H1 (cell line): ENCODE measurements around the gene ST6GALNAC3. TPM values are rescaled to one million over a fixed set of nuclear protein-coding genes. Genes with fewer than 3 reads are reported as not detected.

Source experiments
- GABPA ChIP-seq: IDR thresholded peaks from 2 replicates; pipeline ENCODE4 v1.6.1; 2011; ENCODE audit warnings: mild to moderate bottlenecking, low read length, moderate library complexity, borderline replicate concordance; ENCODE audit not compliant: insufficient read depth
- TEAD4 ChIP-seq: IDR thresholded peaks from 2 replicates; pipeline ENCODE4 v1.6.1; 2012; ENCODE audit warnings: low read depth, low read length, inconsistent platforms, mixed read lengths
- polyA plus RNA-seq, 7 experiments: library from polyadenylated mRNA; depleted of rRNA in 3 of 7; stranded (reverse) in 5 of 7; unstranded in 2 of 7; fragments of >200 nt in 5 of 7; fragments of 200-250 nt in 2 of 7; gene quantifications; 1 replicate in 5 of 7; 2 replicates in 1 of 7; 4 replicates in 1 of 7; pipeline versions ENCODE4 v1.2.1 to v1.2.3, GENCODE V29; 2011 to 2013; ENCODE audit warnings: missing spikeins in 2 of 7, mixed read lengths in 2 of 7
- total RNA-seq: library from RNA; stranded (reverse); fragmentation: NEBNext Ultra II Directional; extraction: Animal tissue kit (Norgen Biotek cat#: 25700); gene quantifications from 2 replicates; pipeline ENCODE4 v1.2.1, GENCODE V29; 2021

The ST6GALNAC3 gene
- total and polyA plus RNA-seq, 2 of the 8 experiments (the other 6 are each of a cell fraction or from before 2014, with no cell fraction given), result 4.9 to 19.0 TPM

DNA sequence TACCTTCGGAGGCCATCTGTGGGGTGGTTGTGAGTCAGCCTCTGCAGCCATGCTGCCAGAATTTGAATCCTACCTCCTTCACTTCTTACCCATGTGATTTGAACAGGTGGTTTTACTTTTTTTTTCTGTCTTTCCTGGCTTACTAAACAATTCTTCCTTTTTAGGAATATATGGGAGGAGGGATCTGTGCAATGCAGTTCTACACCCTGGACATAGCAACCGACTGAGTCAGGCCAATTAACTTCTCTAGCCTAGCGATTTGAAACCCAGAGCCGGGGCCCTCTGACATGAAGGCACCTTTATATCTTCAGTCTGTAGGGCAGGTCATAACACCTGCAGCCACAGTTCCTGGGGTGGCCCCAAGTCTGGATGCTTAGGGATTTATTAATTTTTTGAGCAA, 83.6 kb downstream of the ST6GALNAC3 start (continued):
- TF ChIP-seq TEAD4, result no peak
- no peak for TF ChIP-seq GABPA
